GM21390 (cell line): Measurements from ENCODE around the gene PNLIPRP3.
A peak's percentile ranks its signal among the peaks of the same experiment; 100 is the strongest.

ENCODE experiments used
- ATAC-seq: cut with Tn5 transposase; IDR thresholded peaks from one replicate; pipeline ENCODE4 v1.9.1; 2021; ENCODE audit not compliant: unreplicated experiment

Gene PNLIPRP3

DNA sequence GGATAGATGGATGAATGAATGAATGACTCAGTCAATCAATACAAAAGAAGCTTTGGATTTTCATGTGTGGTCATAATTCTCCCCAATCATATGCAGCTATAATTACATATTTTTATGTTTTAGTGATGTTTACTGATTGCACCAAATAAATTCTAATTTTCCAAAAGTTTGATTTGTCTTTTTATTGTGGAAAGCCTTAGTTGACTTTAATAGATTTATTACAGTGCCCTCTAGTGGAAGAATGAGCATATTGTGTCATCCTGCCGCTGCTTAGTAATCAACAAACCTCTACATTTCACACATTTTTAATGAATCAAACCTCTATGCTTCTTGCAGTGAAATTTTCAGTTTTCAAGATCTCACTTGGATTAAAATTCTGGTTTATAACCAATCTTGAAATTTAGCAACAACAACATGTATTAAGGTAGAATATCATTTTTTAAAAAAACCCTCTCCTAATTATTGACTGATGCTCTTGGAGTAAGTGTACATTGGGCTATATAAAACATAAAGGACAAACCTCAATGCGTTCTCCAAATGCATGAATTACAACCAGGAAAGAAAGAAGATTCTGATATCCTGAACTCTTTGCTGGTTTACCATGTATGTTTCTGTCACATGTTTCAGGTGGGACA, 62.5 kb downstream of the PNLIPRP3 start:
- ATAC-seq = no peak

DNA sequence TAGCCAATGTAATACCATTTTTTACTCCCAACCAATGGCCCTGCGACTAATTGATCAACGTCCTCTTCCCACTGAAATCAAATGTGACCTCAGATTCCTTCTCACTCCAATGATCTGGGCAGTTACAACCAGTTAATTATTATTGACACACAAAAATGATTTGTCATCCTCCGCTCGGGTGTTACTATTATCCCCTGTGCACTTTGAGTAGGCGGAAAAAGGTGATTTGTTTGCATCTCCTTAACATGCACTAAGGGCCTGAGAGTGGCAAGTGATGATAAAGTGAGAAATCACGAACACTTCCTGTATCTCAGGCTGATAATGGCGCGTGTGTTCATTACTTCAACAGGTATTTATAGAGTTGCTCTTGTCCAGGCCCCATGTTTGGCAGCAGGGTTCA, 77.1 kb downstream of the PNLIPRP3 start:
- no peak for ATAC-seq

DNA sequence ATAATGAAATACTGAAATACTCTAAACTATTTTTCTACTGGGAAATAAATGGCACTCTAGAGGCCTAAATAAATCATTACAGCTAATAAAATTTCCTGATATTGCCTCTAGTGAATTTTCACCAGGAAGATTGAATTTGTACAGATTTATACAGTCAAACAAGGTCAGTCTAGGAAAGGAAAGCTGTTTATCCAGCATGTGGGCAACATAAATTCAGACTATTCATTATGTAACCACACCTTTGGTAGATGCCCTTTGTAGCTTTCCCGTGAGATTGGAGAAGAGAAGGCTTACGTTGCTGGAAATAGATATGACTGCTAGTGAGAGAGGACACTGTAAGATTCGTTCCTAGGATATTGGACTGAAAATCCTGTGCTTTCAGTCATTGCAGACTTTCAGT, 82.9 kb downstream of the PNLIPRP3 start:
- no peak for ATAC-seq

DNA sequence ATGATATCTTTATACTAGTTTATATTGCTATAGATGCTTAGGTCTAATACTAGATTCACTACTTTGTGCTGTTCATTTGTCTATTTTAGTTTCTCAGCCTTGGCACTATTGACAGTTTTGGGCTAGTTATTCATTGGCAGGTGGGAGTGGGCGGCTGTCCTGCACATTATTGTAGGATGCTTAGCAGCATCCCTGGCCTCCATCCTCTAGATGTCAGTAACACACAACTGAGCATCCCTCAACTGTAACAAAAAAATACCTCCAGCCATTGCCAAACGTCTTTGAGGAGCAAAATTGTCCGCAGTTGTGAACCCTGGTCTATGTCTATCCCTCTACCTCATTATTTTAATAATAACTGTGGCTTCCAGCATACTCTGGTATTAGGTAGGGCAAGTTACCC, 83.7 kb downstream of the PNLIPRP3 start:
- ATAC-seq = no peak

DNA sequence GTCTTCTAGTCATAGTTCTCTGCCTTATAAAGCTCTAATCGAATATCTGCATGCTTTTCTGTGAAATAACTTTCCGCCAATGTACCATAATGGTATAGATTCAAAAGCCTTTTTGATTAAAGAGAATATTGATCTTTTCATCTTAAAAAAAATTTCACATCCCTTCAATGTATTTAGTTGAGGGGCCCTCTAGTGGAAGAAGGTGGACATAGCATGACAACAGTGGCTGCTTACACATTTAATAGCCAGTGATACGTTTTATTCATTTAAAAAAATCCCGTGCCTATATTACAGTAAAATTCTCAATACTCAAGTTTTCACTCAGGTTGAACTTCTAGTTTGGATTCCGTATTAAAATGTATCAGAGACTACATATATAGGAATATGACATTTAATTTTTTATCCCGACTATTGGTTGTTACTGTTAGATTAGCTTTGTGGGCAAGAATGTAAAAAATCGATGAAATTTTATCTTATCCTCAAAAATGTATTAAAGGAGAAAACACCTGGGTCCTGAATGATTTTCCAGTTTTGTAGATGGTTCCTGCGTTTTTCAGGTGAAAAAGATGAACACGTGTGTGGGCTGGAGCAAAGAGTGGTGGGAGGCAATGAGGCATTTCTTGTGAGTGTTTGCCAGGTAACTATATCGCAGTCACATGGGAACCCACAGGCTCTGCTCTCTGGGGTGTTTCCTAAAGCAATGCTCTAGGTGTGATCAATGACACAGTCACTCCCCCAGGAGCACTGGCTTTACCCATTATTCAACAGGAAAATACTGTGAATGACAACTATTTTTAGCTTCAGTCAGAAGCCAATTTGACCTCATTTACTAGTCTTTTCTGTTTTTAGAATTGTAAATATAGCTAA, 94.0 kb downstream of the PNLIPRP3 start:
- peak; percentile 82 for ATAC-seq

DNA sequence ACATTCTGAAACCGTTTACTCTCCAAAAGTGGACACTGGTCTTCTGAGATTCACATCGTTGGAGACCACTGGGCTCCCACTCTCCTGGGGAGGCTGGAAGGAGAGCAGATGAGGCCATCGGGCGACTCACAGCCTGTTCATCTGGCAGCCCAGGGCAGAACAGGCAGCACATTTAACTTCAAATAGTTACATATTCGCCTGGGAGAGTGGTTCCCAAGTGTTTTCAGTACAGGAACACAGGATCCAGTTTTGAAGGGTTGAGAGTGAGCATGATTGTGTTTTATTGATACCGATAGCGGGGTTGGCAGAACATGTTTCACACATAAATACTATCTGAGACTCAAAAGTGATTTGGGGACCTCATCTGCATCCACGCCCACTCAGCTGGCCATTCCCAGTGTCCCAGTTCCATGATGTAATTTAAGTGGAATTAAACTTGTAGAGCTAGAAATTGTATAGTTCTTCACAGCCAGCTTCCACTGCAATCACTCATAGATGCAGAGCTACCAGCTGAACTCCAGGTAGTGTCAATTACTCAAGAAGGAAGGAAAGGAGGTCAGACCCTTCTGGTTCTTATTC, 95.2 kb downstream of the PNLIPRP3 start:
- no peak for ATAC-seq

DNA sequence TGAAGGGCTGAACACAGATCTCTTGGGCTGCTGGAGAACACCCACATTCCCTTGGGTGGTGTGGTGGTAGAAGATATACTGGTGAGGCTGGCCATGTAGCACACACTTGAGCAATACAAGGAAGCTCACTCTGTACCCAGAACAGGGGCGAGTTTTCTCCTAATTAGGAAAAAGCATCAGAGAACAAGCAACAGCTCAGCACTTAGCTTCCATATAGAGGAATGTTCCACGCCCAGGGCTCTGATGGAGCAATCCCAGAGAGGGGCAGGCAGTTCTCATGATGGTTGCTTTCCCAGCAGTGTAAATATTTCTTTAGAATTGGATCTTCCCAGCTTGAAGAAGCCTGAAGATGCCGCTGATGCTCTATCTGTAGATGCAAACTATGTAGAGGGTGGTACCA, 97.1 kb downstream of the PNLIPRP3 start:
- no peak for ATAC-seq

DNA sequence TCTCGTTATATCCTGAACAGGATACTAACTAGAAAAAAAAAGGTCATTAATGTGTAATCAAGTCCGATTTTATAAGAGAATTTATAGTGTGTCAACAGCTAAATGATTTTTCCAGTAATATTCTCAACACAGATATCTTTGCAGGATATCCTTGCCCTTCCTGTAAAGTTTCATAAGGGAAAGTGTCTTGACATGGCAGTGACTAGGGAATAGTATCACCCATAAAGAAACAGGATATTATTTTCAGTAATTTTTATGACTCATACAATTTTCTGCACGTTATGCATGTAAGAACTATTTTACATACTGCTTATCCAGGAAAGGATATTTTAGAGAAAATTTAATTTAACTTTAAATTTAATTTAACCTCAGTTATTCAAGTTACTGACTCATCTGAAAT, 98.6 kb downstream of the PNLIPRP3 start:
- no peak for ATAC-seq
